Left ventricle myocardium superior (tissue), 1 donor: ENCODE data around the gene DENND1C. TPM values are rescaled to one million over a fixed set of nuclear protein-coding genes. Genes with fewer than 3 reads are reported as not detected.

Experiments
- ATAC-seq: fragments of 200-7000 bp; cut with Tn5 transposase; one replicate; pipeline ENCODE4 v1.9.1; 2020; ENCODE audit warnings: mild to moderate bottlenecking, moderate library complexity
- DNase-seq: peaks from one replicate; pipeline ENCODE4 v3.0.0-alpha.2; 2020
- intact Hi-C: fragments of 100-400 bp; cut with micrococcal nuclease; formaldehyde crosslinking; loops from one replicate; pipeline ENCODE4 v1.11.0; 2022
- total RNA-seq: library from RNA; stranded (reverse); fragmentation: NEBNext Ultra II Directional; extraction: Animal tissue kit (Norgen Biotek cat#: 25700); gene quantifications from one replicate; pipeline ENCODE4 v1.2.1, GENCODE V29; 2021
- donor health status: DM: no; HTN: yes; CAD: no; lungs with severe emphysema.

Gene DENND1C
- total RNA-seq, 1 donor from 2014 or later: 0.87 TPM

DNA sequence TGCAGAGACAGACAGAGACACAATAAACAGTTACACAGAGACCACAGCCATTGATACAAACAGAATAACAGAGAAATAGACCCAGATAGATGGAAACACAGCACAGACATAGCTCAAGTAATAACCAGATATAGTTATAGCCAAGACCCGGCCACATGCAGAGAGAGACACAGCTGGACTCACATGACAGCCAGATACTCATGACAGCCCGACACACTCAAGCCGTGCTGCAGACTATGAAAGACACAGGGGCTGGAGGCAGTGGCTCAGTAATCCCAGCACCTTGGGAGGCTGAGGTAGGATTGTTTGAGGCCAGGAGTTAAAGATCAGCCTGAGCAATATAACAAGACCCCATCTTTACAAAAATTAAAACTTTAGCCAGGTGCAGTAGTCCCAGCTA lies 1.6 kb upstream of the DENND1C start:
- DNase-seq: no peak
- intact Hi-C loops: no loop called here
- peak; percentile 21 for ATAC-seq

DNA sequence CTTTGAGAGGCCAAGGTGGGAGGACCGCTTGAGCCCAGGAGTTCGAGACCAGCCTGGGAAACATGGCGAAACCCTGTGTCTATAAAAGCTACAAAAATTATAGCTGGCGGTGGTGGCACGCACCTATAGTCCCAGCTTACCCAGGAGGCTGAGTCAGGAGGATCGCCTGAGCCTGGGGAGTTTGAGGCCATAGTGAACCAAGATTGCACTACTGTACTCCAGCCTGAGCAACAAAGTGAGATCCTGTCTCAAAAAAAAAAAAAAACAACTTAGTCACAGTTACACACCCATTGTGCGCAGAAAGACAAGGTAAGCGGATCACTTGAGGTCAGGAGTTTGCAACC lies 728 bp upstream of the DENND1C start:
- no peak for DNase-seq
- intact Hi-C loops: no loop called here
- ATAC-seq: no peak

DNA sequence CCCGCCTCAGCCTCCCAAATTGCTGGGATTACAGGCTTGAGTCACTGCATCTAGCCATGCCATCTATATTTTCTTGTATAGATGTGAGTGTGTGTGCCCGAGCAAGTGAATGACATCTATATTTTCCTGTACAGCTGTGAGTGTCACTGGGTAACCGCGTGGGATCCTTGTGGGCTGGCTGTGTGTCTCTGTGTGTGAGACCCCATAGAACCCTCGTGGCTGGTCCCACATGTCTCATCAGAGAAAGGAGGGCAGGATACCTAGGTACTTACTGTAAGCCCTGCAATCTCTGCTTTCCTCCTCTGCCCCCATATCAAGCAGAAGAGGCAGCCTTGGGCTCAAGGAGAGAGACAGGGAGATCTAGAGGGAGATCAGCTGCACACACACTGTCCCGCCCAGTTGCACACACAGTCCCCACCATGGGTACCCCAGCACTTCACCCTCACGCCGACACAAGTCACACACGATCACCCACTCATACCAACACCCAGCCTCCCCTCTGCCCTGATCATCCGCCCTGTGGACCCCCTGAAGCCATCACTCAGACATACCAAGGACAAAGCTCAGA lies 655 bp downstream of the DENND1C start:
- ATAC-seq: no peak
- DNase-seq: no peak
- intact Hi-C loops: no loop called here

DNA sequence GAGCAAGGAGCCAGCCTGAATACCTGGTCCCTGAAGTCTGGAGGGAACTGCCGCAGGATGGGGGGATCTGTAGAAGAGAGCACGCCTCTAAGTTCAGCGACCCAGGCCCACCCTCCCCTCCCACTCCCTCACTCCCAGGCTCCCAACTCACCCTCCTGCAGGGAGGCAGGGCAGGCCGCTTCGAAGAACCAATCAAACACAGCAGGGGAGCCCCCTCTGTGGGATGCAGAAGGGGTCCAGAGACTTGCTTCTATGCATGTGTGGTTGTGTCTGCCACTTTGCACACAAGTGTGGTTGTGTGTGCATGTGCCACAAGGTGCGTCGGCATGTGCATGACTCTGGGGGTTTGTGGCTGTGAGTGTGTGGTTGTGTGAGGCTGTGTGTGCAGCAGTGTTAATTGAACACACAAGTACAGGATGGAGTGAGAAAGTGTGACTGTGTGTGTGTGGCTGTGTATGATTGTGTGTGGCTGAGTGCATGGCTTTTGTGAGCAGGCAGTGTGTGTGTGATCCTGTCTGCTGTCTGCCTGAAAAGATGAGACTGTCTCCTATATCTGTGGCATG lies 1.7 kb downstream of the DENND1C start:
- intact Hi-C loops: no loop called here
- DNase-seq (no peak), ATAC-seq (no peak)

- ATAC-seq (no peak), DNase-seq (no peak)
- intact Hi-C loops: no loop called here
Measured at GRCh38 chr19:6478815-6479214, 2.8 kb downstream of the DENND1C start.

DNA sequence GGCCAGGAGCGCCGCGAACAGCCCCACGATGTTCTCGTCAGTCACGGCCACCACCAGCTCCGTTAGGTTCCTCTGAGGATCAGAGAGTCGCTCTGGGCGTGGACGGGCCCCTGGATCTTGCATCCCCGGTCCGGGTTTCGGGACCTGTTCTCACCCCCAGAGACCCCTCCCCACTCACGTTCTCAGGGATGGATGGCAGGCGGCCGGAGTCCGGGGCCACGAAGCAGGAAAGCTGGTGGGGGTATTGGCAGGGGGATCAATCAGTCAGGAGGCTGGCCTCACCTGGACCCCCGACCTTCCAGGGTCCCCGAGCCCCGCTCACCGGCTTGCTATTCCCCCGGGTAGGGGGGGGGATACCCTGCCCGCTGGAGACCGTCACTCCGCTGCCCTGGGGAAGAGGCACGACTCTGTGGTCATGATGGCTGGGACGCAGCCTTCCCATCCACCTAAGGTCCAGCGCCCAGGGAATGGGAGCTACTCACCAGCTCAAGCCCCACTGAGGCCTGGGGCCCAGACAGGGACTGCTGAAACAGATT lies 4.6 kb downstream of the DENND1C start:
- intact Hi-C loops: no loop called here
- no peak for DNase-seq
- ATAC-seq: no peak

DNA sequence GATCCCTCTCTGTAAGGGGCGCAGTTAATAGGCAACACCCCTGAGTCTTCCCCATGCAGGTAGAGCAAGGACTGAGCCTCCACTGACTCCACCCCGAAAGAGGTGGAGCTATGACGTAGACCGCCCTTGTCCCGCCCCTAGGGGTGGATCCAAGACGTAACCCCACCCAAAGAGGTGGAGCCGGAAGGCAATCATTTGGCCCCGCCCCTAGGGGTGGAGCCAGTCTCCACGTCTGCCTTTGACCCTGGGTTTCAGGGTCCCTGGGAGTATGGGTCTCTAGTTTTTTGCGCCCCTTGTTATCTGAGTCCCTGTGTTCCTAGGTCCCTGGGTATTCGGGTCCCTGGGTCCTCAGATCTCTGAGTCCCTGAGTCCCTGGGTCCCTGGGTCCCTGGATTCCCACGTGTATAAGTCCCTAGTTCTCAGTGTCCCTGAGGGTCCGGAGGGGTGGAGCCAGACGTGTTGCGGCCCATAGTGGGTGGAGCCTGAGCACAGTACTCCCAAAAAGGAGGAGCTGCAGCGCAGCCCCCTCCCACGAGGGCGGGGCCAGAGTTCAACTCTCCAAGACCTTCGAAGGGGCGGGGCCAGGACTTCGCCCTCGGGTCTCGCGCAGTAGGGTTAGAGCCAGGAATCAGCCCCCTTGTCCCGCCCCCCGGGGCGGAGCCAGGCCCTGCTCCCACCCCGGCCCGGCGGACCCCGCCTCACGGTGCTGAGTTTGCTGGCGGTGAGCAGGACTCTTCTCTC lies 5.3 kb downstream of the DENND1C start:
- intact Hi-C loops: no loop called here
- peak; percentile 50 for DNase-seq
- peak; percentile 42 for ATAC-seq

DNA sequence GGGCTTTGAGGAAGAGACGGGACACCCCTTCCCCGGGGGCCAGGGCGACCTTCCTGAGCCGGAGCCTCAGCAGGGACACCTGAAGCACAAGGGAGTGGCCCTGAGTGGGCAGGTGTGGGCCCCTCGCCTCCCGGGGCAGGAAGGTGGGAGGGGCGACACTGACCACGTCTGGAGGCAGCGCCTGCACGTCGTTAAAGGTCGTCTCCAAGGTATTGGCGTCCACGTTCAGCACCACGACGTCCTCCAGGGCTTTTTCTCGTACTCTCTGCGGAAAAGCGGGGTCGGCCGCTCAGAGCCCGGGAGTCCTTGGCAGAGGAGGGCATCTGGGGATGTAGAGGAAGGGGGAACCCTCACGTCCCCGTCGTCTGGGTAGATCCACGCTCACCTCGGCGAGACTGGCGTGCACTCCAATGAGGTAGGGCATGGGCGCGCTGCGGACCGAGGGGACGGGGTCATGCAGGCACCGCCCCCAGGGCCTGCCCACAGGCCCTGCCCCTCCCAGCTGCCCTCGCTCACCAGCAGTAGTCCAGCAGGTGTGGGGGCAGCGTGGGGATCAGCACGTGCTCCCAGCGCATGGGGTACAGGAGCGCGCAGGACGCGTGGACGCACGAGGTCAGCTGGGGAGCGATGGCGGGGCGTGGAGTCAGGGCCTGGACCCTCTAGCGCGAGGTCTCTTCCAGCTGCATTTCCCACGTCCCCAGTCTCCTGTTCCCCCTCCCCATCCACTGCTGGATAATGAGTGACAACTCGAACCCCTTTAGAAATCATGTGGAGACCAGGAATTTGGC lies 6.1 kb downstream of the DENND1C start:
- ATAC-seq: no peak
- no peak for DNase-seq
- intact Hi-C loops: no loop called here

DNA sequence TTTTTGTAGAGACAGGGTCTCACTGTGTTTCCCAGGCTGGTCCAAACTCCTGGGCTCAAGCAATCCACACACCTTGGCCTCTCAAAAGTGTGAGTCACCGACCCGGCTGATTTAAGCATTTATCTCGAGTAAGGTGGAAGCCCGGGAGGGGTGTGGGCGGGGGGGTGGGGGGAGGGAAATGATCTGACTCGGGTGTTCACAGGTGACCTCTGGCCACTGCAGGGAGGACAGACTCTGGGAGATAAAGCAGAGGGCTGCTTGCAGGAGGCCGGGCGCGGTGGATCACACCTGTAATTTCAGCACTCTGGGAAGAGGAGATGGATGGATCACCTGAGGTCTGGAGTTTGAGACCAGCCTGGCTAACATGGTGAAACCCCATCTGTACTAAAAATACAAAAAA lies 7.9 kb downstream of the DENND1C start:
- ATAC-seq: no peak
- no peak for DNase-seq
- intact Hi-C loops: no loop called here

DNA sequence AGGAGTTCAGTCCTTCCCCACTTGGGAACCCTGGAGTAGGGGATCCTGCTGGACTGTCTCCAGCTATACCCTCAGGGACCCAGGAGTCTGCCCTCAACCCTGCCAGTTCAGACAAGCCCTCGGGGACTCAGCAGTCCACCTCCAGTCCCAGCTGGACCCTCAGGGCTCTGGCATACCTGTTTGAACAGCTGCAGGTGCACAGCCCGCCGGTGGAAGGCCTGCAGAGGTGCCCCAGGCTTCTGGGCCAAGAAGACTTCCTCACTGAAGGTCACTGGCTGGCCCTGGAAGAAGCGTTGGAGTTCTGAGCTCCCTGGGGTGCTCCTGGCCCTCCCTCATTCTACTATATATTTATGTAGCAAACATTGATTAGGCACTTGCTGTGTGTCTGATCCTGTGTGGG lies 8.9 kb downstream of the DENND1C start:
- DNase-seq (no peak), ATAC-seq (no peak)
- intact Hi-C loops: no loop called here

DNA sequence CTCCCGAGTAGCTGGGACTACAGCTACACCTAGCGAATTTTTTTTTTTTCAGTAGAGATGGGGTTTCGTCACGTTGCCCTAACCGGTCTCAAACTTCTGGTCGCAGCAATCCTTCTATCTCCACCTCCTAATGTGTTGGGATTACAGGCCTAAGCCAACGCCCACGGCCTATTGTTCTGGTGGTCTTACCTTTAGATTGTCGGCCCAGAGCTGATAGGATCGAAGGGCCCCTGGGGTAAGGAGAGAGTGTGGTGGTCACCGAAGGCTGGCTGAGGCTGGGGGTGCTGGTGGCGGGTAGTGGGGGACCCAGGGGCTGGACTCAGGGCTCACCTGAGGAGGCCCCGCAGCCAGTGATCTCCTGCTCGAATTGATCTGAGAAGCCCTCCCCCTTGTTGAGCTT lies 10.5 kb downstream of the DENND1C start:
- intact Hi-C loops: no loop called here
- no peak for ATAC-seq
- DNase-seq: no peak

DNA sequence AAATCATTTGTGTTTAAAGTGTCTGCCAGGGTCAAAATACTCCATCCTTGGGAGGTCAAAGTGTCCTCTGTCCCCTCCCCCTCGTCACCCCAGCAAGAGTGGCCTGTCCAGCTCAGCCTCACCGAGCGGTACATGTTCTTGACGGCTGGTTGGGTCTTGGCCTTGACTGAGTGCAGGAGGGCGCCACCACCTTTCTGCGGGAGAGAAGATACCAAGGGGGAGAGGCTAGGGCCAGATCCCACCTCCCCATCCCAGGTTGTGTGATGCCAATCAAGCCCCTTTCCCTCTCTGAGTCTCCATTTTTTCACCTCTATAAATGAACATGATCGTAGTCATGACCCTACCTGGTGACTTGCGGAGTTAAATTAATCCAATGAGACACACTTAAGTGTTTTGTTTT lies 11.4 kb downstream of the DENND1C start:
- DNase-seq (no peak), ATAC-seq (no peak)
- intact Hi-C loops: no loop called here

GRCh38 chr19:6467384-6467783 lies 14.2 kb downstream of the DENND1C start:
- ATAC-seq: no peak
- intact Hi-C loops: no loop called here
- DNase-seq: no peak

DNA sequence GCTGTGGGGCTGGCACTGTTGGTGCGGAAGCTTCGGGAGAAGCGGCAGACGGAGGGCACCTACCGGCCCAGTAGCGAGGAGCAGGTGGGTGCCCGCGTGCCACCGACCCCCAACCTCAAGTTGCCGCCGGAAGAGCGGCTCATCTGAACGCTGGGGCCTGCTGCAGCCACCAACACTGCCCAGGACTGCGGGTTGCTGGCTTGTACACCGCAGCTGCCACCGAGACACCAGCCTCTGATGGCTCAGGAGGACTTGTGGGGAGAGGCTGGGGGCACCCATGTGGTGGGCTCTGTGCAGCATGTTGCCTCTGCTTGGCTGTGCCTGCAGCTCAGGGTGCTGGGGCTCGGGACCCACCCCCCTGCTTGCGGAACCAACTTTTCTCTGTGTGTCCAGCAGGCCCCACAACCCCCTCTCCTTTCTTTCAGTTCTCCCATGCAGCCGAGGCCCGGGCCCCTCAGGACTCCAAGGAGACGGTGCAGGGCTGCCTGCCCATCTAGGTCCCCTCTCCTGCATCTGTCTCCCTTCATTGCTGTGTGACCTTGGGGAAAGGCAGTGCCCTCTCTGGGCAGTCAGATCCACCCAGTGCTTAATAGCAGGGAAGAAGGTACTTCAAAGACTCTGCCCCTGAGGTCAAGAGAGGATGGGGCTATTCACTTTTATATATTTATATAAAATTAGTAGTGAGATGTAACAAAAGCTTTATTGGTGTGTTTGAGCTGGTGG lies 14.9 kb downstream of the DENND1C start:
- no peak for ATAC-seq
- no peak for DNase-seq
- intact Hi-C loops: no loop called here

DNA sequence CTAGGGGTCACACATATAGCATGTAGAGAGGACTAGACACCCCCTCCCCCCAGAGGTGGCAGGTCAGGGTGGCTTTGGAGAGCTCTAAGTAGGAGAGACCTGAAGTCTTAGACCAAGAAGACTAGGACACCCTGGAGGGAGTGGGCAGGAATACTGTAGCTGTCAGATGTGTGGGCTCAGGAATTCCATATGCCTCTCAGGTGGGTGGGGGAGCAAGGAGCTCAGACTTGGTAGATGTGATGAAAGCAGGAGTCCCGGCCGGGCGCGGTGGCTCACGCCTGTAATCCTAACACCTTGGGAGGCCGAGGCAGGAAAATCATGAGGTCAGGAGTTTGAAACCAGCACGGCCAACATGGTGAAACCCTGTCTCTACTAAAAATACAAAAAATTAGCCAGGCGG lies 15.9 kb downstream of the DENND1C start:
- ATAC-seq (no peak), DNase-seq (no peak)
- intact Hi-C loops: no loop called here

GRCh38 chr19:6465006-6465405 lies 16.6 kb downstream of the DENND1C start:
- intact Hi-C loops: no loop called here
- no peak for ATAC-seq
- no peak for DNase-seq

DNA sequence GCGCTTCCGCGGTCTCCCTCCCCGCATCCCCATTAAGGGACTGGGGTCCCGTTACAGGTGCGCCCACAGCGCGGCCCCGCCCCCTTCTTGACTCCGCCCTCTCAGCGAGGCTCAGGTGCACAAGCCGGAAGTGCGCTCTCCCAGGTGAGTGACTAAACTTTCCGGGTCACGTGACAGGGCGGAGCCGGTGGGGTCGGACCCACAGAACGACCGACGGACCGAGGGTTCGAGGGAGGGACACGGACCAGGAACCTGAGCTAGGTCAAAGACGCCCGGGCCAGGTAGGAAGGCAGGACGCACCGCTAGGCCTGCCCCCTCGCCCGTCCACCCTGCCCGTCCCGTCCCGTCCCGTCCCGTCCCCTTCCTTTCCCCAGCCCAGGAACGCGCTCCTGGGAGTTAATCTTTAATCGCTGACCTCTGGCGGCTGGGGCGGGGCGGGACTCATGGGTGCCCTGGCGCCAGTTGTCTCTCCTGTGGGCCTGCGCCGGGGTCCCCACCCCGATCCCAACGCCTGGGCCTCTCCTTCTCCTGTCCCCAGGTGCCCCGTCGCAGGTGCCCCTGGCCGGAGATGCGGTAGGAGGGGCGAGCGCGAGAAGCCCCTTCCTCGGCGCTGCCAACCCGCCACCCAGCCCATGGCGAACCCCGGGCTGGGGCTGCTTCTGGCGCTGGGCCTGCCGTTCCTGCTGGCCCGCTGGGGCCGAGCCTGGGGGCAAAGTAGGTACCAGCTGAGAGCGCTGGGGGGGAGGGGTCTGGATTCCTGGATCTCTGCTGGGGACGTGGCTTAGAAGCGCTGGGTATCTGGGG lies 17.3 kb downstream of the DENND1C start, which contains the start of gene CRB3:
Gene CRB3, plus strand, starts transcription at position 202 of the 804 bp plus-strand sequence. Its CDS starts 431 bp downstream, at position 633.
- DNase-seq (no peak), ATAC-seq (no peak)
- intact Hi-C loops: no loop called here

DNA sequence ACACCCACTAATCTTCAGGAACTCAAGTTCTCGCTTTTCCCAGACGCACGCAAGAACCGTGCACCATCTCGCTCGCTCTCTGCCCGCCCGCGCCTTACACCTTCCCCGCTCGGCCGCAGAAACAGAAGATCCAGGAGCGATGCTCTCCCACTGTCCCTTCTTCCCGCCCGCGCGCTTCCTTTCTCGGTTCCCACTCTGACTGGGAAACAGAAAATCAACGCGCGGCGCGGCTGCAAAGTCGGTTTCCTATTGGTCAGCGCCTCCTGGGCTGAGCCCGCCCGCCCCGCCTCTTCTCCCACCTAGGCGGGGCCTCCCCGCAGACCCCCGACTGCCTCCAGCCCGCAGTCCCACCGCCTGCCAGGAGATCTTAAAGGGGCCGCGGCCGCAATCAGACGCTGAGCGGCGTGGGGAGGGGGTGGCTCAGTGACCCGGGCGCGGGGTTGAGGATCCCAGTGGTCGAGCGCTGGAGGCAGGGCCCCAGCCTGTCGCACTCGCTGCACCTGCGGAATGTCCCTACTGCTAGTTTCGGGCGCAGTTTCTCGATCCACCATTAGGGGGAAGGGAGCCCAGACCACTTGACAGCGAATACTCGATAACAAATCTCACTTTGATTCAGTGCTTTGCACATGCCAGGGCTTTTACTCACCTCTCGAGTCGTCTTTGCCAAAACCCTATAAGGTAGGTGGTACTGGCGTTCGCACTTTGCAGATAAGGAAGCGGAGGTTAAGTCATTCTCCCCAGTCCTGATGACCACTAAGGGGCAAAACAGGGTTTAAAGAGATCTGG lies 21.3 kb downstream of the DENND1C start:
- peak; percentile 98 for DNase-seq
- peak; percentile 94 for ATAC-seq
- intact Hi-C loops: no loop called here
